HCT116 (cell line): ENCODE results near the gene ARHGEF12.

Experiments
- MAX ChIP-seq: IDR thresholded peaks from 2 replicates; pipeline ENCODE4 v1.6.1; 2012
- POLR2A ChIP-seq: IDR thresholded peaks from 2 replicates; pipeline ENCODE4 v1.7.0; 2011; ENCODE audit warnings: borderline replicate concordance; ENCODE audit not compliant: insufficient read depth, insufficient read length; ENCODE audit errors: extremely low read depth
- POLR2AphosphoS5 ChIP-seq: IDR thresholded peaks from 2 replicates; pipeline ENCODE4 v1.6.1; 2011; ENCODE audit warnings: mild to moderate bottlenecking, low read depth, low read length, moderate library complexity
- SIN3A ChIP-seq: IDR thresholded peaks from 2 replicates; pipeline ENCODE4 v1.6.1; 2012; ENCODE audit warnings: low read depth

- no peak for TF ChIP-seq SIN3A
- TF ChIP-seq POLR2A = no peak
- TF ChIP-seq MAX = no peak
- no peak for TF ChIP-seq POLR2AphosphoS5
Measured at GRCh38 chr11:120513436-120514315, 177.5 kb downstream of the ARHGEF12 start.
